ENCODE data around the gene MEGF6.

DNA sequence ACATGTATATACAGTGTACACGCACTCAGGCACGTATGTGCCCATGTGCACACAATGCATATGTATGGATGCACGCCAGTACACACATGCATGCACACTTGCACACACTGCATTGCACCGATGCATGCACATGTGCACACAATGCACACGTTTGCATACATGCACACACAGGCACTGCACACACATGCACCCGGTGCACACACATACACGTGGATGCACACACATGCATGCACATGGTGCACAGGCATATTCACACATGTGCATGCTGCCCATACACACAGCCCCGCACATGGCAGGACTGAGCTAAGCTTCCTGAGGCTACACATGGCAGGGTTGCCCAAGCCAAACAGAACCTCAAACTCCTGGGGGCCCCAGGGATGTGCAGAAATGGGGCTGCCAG, 137.3 kb downstream of the MEGF6 start:
- TF ChIP-seq, protein P1, sequence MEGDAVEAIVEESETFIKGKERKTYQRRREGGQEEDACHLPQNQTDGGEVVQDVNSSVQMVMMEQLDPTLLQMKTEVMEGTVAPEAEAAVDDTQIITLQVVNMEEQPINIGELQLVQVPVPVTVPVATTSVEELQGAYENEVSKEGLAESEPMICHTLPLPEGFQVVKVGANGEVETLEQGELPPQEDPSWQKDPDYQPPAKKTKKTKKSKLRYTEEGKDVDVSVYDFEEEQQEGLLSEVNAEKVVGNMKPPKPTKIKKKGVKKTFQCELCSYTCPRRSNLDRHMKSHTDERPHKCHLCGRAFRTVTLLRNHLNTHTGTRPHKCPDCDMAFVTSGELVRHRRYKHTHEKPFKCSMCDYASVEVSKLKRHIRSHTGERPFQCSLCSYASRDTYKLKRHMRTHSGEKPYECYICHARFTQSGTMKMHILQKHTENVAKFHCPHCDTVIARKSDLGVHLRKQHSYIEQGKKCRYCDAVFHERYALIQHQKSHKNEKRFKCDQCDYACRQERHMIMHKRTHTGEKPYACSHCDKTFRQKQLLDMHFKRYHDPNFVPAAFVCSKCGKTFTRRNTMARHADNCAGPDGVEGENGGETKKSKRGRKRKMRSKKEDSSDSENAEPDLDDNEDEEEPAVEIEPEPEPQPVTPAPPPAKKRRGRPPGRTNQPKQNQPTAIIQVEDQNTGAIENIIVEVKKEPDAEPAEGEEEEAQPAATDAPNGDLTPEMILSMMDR (IDR thresholded peaks at IDR 0.05; ENCODE audit: poor library complexity) = no peak
- TF ChIP-seq EZH2 (IDR thresholded peaks at IDR 0.05; ENCODE audit: borderline replicate concordance) = no peak
- no peak for TF ChIP-seq EZH2phosphoT487 (IDR thresholded peaks at IDR 0.05; ENCODE audit: low read depth, severe bottlenecking, unreplicated experiment)

Measured in hepatocyte (in vitro differentiated cells).